Loucy (cell line): Measurements from ENCODE around the gene RING1.

ENCODE experiments used
- CTCF ChIP-seq: fragments of 200-600 bp; sonication (generic); conservative IDR thresholded peaks from 2 replicates; pipeline ENCODE4 v1.5.1; 2014; ENCODE audit warnings: mild to moderate bottlenecking, antibody characterized with exemption, low read length
- EZH2phosphoT487 ChIP-seq: fragments of 200-600 bp; IDR thresholded peaks from 2 replicates; pipeline ENCODE4 v1.6.1; 2018; ENCODE audit warnings: antibody characterized with exemption, mild to moderate bottlenecking, moderate library complexity, borderline replicate concordance

- TF ChIP-seq CTCF, result no peak
- TF ChIP-seq EZH2phosphoT487, result no peak
These were observed 39.7 kb upstream of the RING1 start for GRCh38 chr6:33168639-33169038.
